ENCODE results near the gene DHDDS. TPM values are rescaled to one million over a fixed set of nuclear protein-coding genes. Genes with fewer than 3 reads are reported as not detected.

DHDDS gene
- total and polyA plus RNA-seq, 2 of the 13 experiments (the other 11 are each of a cell fraction or from before 2014, with no cell fraction given): 18.9 to 28.3 TPM

- TF ChIP-seq, protein P1, sequence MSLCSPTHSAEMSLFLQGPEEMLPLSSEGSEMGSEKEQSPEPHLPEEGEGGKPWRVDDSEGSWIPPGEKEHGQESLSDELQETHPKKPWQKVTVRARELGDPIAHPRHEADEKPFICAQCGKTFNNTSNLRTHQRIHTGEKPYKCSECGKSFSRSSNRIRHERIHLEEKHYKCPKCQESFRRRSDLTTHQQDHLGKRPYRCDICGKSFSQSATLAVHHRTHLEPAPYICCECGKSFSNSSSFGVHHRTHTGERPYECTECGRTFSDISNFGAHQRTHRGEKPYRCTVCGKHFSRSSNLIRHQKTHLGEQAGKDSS (CRISPR knock-in tag; IDR thresholded peaks at IDR 0.05; ENCODE audit: borderline replicate concordance, low read depth): no peak; the same call in 1 of the 2 replicates
- TF ChIP-seq PAWR (CRISPR knock-in tag; IDR thresholded peaks at IDR 0.05; ENCODE audit: borderline replicate concordance): no peak
- TF ChIP-seq AFF4 (CRISPR knock-in tag; IDR thresholded peaks at IDR 0.05): no peak
- no peak for TF ChIP-seq SP4 (CRISPR knock-in tag; IDR thresholded peaks at IDR 0.05)
- peak; percentile 66; the same call in 1 of the 2 replicates for TF ChIP-seq ZNF772 (CRISPR knock-in tag; IDR thresholded peaks at IDR 0.05)
- TF ChIP-seq RBAK (CRISPR knock-in tag; IDR thresholded peaks at IDR 0.05): no peak
- TF ChIP-seq ZNF776 (CRISPR knock-in tag; IDR thresholded peaks at IDR 0.05): no peak
- TF ChIP-seq, protein P2, sequence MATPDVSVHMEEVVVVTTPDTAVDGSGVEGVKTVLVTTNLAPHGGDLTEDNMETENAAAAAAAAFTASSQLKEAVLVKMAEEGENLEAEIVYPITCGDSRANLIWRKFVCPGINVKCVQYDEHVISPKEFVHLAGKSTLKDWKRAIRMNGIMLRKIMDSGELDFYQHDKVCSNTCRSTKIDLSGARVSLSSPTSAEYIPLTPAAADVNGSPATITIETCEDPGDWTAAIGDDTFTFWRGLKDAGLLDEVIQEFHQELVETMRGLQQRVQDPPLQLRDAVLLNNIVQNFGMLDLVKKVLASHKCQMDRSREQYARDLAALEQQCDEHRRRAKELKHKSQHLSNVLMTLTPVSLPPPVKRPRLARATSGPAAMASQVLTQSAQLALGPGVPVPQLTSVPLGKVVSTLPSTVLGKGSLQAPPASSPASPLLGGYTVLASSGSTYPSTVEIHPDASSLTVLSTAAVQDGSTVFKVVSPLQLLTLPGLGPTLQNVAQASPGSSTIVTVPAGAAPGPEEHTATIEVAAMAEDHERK (CRISPR knock-in tag; IDR thresholded peaks at IDR 0.05; ENCODE audit: low read depth): no peak
- peak; percentile 83 for TF ChIP-seq KDM3A (CRISPR knock-in tag; IDR thresholded peaks at IDR 0.05; ENCODE audit: low read depth)
- TF ChIP-seq POGZ (CRISPR knock-in tag; IDR thresholded peaks at IDR 0.05): peak; percentile 97
- TF ChIP-seq, protein P3, sequence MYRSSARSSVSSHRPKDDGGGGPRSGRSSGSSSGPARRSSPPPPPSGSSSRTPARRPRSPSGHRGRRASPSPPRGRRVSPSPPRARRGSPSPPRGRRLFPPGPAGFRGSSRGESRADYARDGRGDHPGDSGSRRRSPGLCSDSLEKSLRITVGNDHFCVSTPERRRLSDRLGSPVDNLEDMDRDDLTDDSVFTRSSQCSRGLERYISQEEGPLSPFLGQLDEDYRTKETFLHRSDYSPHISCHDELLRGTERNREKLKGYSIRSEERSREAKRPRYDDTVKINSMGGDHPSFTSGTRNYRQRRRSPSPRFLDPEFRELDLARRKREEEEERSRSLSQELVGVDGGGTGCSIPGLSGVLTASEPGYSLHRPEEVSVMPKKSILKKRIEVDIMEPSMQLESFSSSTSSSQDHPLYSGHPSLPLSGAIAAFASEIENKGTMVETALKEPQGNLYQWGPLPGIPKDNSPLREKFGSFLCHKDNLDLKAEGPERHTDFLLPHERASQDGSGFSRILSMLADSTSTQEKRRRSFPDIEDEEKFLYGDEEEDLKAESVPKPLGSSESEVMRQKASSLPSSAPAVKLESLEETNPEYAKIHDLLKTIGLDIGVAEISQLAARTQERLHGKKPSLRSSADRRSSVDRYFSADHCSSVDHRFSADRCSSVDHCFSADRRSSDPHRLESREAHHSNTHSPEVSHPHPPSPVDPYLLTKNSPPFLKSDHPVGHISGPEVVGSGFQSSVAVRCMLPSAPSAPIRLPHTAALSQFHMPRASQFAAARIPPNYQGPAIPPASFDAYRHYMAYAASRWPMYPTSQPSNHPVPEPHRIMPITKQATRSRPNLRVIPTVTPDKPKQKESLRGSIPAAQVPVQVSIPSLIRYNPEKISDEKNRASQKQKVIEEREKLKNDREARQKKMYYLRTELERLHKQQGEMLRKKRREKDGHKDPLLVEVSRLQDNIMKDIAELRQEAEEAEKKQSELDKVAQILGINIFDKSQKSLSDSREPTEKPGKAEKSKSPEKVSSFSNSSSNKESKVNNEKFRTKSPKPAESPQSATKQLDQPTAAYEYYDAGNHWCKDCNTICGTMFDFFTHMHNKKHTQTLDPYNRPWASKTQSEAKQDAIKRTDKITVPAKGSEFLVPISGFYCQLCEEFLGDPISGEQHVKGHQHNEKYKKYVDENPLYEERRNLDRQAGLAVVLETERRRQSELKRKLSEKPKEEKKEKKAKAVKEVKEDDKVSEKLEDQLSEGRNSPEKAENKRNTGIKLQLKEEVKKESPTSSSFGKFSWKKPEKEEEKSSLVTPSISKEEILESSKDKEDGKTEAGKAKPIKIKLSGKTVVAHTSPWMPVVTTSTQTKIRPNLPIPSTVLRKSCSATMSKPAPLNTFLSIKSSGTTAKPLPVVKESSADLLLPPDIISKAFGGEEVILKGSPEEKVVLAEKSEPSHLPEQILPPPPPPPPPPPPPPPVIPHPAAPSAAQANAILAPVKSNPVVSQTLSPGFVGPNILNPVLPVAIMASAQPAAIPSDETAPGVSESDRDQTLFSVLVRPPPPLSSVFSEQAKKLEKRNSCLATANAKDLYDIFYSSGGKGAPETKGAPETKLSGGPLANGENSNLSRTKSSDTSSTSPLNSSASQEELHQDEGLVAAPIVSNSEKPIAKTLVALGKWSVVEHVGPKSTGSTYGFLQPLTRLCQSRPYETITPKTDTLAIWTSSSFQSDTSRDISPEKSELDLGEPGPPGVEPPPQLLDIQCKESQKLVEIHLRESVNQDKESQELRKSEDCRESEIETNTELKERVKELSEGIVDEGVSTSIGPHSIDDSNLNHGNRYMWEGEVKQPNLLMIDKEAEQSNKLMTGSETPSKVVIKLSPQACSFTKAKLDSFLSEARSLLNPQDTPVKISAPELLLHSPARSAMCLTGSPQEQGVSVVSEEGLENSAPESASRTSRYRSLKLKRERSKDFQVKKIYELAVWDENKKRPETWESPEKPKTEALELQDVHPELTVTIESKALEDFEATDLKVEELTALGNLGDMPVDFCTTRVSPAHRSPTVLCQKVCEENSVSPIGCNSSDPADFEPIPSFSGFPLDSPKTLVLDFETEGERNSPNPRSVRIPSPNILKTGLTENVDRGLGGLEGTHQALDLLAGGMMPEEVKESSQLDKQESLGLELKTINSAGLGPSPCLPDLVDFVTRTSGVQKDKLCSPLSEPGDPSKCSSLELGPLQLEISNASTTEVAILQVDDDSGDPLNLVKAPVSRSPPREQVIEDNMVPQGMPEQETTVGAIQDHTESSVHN (CRISPR knock-in tag; IDR thresholded peaks at IDR 0.05): no peak
- TF ChIP-seq ZNF543 (CRISPR knock-in tag; IDR thresholded peaks at IDR 0.05): no peak
- no peak for TF ChIP-seq ZNF30 (CRISPR knock-in tag; IDR thresholded peaks at IDR 0.05)
- no peak for TF ChIP-seq ZBTB44 (CRISPR knock-in tag; IDR thresholded peaks at IDR 0.05)
Measured at GRCh38 chr1:26387447-26387846, 44.7 kb upstream of the DHDDS start (continued).
